GM19025 (cell line): ENCODE data around the gene CEP19.

Source experiments
- ATAC-seq: cut with Tn5 transposase; IDR thresholded peaks from one replicate; pipeline ENCODE4 v1.9.1; 2021; ENCODE audit warnings: mild to moderate bottlenecking, low read depth, moderate library complexity; ENCODE audit not compliant: unreplicated experiment

Gene CEP19

DNA sequence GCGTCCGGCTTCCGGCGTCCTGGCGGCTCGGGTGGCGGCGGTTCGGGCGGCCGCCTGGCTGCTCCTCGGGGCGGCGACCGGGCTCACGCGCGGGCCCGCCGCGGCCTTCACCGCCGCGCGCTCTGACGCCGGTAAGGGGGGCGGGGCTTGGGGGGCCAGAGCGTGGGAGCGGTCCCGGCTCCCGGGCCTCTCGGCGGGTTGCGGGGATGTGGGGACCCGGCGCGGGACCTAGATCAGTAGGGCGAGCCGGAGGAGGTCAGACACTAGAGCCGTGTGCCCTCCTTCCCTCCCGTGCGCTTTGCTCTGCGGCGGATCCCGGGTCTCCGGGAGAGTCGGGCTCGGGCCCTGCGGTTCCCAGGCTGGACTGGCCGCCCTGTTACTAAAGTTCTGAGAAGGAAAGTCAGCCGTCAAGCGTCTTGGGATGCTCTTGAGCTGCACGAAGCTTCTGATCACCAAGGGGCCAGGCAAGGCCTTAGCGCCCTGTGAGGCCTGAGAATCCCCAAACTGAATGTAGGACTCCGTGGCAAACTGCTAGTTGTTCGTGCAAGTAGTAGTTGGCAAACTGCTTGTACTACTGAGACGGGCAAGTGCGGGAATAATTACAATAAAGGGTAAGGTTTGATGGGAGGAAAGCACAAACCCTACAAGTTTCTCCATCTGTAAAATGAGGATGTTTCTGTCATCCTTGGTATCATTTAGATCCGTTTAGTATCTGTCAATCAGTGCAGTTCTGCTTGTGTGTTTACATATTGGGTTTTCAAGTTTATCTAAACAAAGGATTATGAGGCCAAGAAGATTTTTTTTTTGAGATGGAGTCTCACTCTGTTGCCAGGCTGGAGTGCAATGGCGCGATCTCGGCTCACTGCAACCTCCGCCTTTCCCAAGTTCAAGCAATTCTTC is 714 bp upstream of the CEP19 start:
- ATAC-seq, result peak; percentile 46

DNA sequence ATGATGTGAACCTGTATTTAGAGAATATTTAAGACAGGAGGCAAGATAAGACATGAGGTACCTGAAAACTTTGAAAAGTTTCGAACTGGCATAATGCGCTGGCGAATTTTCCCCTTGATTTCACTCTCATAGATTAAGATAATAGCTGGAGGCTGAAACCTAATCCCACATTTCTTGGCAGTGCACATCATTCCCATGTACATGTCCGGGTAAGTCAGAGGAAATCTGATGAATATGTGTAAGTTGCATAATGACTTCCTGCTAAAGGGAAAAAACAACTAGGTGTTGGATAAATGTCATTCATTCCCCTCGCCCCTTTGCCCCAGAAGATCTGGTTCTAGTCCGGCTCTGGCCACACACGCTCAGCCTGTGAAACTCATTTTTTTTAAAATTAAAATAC is 3.6 kb downstream of the CEP19 start:
- ATAC-seq, result no peak

GRCh38 chr3:196707566-196707965 is 4.5 kb downstream of the CEP19 start:
- no peak for ATAC-seq

GRCh38 chr3:196706731-196707130 is 5.3 kb downstream of the CEP19 start:
- no peak for ATAC-seq

GRCh38 chr3:196706327-196706726 is 5.7 kb downstream of the CEP19 start:
- ATAC-seq, result no peak

DNA sequence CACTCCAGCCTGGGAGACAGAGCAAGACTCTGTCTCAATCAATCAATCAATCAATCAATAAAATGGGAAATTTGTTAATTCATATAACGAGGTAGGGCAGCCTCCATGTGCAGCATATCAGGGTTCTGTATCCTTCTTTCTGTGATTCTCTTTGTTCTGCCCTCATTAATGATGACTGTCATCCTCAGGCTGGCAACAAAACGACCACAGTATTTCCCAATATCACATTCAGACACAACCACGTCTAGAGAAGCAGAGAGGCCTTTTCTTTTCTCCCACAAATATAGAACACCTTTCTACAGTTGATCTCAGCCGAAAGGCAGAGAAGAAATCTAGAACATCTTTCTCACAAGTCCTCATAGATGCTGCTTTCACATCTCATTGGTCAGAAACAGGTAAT is 11.2 kb downstream of the CEP19 start:
- no peak for ATAC-seq

- no peak for ATAC-seq
Observed at GRCh38 chr3:196699749-196700148, 12.3 kb downstream of the CEP19 start.

- ATAC-seq, result no peak
Observed at GRCh38 chr3:196697270-196697669, 14.8 kb downstream of the CEP19 start.

- no peak for ATAC-seq
Observed at GRCh38 chr3:196695849-196696226, 16.2 kb downstream of the CEP19 start.

DNA sequence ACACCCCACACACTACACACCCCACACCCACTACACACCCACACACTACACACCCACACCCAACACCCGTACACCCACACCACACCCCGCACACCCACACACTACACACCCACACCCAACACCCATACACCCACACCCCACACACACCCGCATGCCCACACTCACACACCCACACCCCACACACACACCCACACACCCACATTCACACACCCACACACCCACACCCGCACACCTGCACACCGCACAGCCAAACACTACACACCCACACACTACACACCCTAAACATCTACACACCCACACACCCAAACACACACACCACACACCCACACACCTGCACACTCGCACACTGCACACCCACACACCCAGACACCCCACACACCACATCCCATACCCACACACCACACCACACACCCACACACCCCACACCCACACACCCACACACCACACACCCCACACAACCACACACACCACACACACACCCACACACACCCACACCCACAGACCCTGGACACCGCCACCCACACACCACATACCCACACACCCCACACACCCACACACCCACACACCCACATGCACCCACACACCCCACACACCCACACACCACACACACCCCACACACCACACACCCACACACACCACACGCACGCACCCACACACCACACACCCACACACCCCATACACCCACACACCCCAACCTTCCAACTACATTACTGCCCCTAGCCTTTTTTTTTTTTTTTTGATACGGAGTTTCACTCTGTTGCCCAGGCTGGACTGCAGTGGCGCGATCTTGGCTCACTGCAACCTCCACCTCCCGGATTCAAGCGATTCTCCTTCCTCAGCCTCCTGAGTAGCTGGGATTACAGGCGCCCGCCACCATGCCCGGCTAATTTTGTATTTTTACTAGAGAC is 16.9 kb downstream of the CEP19 start:
- no peak for ATAC-seq

DNA sequence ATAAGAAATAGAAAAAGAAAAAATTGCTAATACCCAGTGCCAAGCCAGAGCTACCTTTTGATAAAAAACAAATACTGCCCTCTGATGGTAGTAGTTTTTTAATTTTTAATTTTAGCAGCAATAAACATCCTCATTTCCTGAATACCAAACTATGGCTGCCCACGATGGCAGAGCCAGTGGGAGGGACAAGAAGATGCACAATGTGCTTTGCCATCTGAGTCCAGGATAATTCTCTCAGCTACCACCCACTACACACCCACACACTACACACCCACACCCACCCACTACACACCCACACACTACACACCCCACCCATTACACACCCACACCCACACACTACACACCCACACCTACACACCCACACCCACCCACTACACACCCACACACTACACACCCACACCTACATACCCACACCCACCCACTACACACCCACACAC is 17.8 kb downstream of the CEP19 start:
- no peak for ATAC-seq

DNA sequence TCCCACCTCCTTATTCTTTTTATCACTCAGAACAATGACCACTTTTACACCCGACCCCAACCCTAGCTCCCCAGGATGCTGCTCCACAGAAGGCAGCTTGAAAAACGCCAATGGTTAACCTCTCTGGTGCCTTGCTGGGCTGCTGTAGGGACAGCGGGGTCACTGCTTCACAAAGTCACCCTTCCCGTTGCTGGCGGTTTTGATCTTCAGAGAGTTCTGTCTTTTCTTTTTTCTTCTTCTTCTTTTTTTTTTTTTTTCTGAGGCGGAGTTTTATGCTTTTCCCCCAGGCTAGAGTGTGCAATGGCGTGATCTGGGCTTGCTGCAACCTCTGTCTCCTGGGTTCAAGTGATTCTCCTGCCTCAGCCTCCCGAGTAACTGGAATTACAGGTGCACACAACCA is 20.7 kb downstream of the CEP19 start:
- no peak for ATAC-seq

DNA sequence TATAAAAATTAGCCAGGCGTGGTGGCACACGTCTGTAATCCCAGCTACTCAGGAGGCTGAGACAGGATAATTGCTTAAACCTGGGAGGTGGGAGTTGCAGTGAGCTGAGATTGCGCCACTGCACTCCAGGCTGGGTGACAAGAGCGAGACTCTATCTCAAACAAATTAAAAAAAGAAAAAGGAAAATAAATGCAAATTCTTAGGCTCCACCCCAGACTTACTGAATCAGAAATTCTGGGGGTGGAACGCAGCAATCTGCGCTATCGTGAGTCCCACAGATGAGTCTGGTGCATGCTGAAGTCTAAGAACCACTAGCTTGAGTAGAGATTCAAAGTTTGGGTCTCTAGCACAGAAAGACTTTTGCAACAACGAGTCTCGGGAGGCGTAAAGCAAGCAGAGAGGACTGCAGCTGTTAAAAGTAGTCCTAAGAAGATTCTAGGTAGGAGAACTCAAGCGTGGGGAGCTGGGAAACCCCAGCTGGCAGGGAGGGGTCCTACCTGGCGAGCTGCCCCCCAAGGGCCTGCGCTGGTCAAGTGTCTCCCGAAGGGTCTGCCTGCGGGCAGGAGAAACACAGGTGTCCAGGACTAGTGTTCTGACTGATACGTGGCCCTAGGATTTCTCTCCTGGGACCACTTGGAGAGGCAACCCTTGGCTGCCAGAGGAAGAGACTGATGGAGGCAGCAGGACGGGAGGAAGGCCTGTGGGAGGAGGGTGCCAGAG is 21.9 kb downstream of the CEP19 start:
- ATAC-seq, result no peak

- no peak for ATAC-seq
Observed at GRCh38 chr3:196688349-196688748, 23.7 kb downstream of the CEP19 start.

DNA sequence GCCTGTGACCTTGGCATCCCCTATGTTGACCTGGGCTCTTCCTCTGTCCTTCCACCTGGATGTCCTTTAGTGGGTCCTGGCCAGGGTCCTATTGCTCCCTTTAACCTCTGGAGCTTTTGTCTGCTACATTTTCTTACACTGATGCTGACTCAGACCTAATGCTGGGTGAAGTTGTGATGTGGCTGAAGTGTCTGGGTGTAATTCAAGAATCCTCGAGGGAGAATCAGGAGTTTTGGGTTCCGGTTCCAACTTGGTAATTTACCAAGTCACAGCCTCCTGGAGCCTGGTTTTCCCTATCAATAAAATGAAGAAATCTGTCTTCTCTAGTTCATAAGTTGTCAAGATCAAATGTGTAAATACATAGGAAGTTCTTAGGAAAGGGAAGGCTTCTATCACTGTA is 25.6 kb downstream of the CEP19 start:
- no peak for ATAC-seq

- peak; percentile 61 for ATAC-seq
Observed at GRCh38 chr3:196684548-196685407, 27.3 kb downstream of the CEP19 start.

DNA sequence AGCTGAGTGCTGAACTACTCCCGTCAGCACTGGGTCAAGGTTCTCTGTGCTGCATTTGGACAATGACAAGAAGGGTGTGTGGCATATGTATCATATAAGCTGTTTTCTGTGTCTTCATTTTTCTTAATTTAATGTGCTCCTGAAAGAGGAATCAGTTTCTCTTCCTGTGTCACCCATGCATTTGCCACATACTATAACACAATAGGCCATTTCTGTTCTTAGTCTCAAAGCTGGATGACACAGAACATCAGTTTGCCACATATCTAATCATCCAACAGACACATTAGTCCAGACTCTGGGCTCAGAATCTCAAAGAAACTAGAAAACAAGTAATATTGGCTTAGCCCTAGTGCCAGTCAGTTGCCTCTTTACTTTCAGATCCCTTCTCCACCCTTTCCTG is 34.1 kb downstream of the CEP19 start:
- ATAC-seq, result no peak

DNA sequence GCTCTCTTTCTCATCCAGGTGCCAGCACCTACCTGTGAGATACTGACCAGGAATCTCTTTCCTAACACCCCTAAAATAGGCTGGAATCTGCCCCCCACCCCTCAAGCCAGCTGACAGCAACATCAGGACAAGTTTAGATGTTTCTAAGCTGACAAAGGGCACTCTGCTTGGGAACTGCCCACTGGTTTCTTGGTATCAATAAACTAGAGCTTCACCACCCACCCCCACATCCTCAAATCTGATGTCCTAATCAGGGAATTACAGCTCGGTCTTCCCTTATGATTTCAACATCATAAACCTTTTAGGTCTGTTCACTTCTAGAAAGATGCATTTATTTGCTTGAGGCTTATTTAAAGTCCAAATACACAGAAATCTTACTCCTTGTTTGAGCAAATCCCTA is 34.7 kb downstream of the CEP19 start:
- no peak for ATAC-seq

DNA sequence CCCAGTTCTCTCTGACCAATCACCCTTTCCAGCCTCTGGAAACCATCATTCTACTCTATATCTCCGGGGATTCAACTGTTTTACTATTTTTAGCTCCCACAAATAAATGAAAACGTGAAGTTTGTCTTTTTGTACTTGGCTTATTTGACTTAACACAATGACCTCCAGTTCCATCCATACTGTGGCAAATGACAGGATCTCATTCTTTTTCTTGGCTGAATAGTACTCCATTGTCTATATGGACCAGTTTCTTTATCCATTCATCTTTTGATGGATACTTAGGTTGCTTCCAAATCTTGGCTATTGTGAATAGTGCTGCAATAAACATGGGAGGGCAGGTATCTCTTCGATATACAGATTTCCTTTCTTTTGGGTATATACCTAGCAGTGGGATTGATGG is 38.4 kb downstream of the CEP19 start:
- no peak for ATAC-seq

DNA sequence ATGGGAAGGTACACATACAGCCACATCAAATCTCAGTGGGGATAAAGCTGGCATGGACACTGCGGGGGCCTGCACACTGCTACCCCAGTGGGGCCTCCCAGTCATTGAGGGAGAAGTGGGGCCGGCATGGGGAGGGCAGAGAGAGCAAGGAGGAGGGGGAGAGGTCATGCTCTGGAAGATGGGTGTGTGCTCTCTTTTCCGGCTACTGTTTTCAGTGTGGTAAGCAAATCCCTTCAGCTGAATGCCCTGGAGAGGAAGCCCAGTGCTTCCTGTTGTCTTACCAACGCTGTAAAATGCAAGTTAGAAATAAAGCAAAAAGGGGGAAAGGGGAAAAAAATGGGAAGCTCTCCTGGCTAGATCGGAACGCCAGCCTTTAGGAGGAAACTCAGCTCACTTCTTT is 41.7 kb downstream of the CEP19 start:
- ATAC-seq, result no peak
